Measurements from ENCODE around the gene HOXA7.
A peak's percentile ranks its signal among the peaks of the same experiment; 100 is the strongest.

Gene HOXA7

DNA sequence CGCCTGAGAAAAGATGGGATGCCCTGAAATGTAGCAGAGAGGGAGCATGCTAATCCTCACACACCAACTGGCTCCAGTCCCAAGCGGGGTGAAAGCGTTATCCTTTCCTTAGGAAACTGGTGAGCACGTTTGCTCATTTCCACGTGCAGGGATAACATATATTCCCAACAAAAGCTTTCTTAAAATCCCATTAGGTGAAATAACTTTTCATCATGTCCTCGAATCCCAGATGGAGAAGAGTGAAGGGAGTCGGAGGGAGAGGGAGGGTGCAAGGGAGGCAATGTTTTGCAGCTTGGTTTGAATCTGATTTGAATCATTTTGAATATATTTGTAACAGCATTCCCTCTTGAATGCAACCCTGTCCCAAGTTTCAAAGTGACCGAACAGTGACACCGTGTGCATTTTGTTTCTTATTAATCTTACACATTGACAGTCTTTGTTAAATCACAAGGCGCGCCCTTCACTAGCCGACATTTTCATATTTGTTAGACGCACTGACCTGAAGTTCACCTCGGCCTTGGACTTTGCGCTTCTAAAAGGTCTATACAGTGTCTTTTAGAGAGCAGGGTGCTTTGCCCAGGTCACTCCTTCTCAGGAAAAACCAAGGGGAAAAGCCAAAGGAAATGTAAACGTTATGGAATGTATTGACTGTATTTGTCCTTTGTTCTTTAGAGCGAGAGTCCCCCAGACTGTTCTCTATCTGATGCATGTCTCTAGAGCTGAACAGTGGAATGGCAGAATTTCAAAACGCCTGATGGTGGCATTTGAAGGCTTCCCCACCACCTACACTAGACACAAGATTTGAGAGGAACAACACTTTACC is 22.9 kb downstream of the HOXA7 start:
- no peak for DNase-seq

DNA sequence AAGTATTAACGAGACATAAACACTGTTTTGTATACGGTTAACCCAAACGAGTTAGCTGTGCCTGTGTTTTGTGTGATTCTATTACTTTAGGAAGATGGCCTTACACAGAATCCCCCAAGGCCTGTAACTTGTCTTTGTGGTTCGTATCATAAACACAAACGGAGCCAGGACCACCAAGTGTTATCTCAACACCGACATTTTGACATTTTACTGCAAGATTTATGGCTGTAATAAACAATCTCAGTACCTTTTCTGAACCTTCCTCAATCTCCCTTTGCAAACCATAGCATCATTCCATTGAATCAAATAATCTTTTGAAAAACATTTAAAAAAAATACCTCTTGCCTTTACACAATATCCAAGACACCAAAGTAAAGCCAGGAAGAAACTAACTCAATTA is 23.5 kb downstream of the HOXA7 start:
- no peak for DNase-seq

DNA sequence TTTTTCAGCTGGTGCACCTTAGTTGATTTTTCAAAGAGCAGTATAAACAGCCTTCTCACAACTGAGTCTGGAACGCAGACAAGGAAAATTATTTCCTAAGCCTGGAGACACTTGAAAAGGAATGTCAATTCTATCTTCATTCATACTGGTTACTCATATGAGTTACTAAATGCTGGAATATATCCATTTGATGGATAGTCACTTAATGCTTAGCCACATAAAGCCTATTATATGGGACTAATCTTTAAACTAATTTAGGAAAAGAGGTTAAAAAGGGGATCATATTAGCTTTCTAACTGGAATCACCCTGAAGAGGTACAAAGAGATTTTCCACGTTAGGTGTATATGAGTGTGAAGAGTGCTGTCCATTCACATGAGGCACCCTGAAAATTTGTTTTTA is 24.3 kb downstream of the HOXA7 start:
- DNase-seq: no peak

DNA sequence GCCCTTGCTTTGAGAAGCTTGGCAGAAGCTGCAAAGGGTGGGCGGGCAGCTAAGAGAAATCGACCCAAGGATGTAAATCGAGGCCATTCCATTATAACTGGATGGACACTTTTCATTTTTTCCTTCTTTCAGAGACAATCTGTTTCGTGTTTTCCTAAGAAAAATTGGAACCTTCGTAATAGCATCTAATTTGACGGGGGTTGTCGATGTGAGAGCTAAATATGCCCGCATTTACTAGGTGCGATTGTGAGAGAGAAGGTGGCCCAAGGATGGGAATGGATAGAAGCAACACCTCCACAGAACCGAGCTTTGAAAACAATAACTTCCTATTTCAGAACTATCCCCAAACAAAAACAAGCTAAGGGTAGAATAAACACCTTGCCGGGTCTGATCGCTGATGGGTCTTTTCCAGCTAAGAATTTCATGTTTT is 25.1 kb downstream of the HOXA7 start:
- DNase-seq: no peak

DNA sequence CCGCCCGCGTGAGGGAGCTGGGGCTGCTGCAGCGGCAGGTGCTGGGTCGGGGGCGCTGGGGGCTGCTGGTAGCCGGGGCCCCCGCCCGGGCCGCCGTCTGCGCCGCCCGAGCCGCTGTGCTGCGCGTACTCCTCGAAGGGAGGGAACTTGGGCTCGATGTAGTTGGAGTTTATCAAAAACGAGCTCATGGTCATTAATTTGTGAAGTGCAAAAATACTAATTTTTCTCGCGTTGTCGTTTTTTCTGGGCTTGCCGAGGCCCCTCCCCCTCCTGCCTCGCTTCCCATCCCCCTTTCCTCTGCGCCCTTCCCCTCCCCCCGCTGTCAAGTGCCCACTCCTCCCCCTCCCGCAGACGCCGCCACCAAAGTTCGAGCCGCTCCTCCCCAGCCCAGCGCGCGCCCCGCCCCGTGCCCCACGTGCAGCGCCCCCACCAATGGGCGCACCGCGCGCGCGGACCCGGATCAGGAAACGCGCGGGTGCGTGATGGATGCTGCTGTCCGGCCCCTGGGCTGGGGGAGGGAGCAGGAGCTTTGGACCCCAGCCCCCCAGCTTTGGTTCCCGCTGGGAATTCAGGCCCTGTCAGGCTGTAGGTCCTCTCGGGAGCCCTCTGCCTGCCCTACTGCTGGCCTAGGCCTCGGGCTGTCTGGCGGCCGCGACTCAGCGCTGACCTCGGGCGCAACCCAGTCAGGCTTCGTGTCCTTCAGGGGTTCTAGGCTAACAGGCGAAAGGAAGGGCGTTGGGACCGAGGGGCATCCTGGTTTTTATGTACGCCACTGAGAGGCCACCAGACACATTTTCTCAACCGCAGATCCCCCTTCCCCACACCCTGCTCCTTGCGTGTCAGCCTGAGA is 25.7 kb downstream of the HOXA7 start, which contains the start of gene HOXA4:
Gene HOXA4, minus strand, starts transcription at position 218 of the 850 bp plus-strand sequence. Its CDS starts 24 bp downstream, at position 194.
- DNase-seq: peak in 11 of 14 donors; percentile 79 to 96 (median 88)

DNA sequence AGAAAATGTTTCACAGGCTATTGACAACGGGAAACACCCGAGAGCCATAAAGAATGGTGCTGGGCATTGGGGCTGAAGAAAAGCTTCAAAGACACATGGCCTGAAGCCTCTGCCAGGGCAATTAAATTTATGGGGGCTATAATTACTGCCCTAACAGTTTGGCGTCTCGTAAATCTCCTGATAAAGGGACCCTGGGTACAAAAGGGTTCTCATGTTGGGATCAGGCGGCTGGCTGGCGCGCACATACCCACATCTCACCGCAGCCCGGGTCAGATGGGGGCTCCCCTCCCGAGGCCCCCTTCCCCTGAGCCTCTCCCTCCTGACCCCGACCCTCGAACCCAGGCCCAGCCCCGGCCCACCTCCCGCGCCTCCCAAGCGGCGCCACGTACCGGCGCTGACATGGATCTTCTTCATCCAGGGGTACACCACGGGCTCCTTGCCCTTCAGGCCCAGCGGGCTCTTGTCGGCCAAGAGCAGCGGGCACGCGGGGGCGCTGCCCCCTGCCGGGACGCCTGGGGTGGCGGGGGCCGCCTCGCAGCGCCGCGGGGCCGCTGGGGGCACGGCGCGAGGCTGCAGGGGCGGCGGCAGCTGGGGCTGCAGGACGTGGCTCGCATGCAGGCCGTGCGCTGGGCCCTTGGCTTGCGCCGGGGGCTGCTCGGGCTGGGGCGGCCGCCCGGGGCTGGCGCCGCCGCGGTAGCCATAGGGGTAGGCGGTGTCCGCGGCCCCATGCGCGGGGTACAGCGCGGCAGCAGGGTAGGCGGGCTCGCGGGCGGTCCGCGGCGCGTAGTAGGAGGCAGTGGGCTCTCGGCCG is 26.5 kb downstream of the HOXA7 start:
- no peak for DNase-seq

DNA sequence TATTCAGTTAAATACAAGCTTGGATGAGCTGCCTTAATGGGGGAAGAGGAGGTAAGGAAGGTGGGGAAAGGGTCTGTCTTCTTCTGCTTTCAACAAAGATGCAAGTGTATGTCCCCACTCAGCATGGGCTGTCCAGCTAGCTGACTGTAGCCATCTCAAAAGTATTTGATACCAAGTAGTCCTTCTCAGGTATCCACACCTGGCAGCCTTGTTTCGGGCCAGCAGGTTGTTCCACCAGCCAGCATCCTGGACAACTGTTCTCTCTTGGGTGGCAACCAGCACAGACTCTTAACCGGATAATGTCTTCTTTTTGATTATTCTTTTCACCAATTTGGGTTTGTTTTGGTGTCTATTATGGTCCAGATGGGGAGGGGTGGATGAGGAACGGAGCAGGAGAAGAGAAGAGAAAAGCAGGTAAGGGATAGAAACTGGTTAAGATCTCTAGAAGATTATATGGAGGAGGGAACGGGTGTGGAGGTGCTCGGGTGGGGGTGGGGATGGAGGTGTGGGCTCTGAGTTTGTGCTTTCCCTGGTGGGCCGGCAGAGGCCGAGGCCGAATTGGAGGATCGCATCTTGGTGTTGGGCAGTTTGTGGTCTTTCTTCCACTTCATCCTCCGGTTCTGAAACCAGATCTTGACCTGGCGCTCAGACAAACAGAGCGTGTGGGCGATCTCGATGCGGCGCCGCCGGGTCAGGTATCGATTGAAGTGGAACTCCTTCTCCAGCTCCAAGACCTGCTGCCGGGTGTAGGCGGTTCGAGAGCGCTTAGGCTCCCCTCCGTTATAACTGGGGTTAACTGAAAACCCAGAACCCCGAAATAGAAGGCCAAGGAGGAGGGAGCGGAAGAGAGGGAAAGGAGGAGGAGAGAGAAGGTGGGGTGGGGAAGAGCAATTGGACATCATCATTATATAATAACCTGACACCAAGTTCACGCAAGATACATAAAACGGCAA is 27.4 kb downstream of the HOXA7 start:
- no peak for DNase-seq

DNA sequence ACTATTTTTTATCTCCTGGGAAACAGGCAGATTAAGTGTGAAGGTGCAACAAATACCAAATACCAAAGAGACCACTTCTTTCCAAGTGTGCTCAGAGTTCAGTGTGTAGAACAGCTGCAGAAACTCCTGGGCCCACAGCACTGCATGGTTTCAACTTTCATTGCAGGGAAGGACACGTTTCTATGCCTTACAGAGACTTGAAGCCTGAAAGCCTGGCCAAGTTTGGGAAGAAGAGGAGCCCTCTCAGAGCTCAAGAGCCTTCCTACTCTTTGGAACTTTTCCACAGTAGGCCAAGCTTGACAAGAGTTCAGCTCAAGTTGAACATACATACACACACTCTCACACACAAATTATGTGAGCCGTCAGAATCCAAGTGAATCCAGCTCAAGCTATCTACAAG is 28.4 kb downstream of the HOXA7 start:
- no peak for DNase-seq

DNA sequence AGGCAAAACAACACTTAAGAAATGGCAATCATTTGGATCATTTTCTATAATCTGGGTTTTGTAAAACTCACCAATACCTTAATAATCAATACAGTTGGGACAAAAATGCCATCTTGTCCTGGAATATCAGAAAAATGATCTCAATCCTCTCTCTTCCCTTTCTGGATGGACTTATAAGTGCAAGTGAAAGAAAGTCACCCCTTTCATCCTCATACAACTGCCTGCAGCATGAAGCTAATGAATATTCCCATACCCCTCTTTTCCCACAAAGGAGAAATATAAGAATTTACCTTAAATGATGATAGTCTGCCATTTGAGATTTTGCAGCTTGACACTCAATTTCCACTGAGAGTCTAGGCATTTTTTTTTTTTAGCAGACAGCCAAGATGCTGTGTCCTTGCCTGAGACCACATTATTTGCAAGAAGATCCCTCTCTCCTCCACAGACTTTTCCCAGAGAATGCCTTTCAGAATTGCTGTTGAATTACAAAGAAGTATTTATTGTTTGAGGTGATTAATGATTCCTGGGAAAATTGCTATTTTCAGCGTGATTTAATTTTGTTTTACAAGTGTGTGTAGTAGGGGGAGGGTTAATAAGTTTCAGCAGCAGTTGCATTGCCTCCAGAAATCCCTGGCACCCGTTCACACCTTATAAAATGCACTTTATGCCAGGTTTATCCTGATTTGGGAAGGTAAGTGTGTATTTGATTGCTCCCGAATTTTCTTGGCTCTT is 29.7 kb downstream of the HOXA7 start:
- no peak for DNase-seq

DNA sequence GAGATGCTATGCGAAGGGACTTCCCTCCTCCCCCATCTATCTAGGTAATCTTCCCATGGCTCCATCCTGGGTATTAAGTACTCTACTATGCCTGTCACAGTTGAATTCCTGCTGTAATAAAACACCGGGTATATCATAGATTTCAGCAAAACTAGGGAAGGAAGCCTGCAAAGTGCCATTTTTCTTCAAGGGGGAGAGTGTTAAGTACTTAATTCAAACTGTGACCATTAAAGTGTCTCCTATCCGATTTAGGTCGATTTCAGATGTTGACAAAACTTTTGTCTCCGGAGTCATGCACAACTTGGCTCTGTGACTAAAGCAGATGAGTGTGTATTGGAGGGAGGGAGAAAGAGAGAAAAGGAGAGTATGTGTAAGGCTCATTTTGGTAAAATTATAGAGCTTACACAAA is 30.5 kb downstream of the HOXA7 start:
- DNase-seq: no peak

DNA sequence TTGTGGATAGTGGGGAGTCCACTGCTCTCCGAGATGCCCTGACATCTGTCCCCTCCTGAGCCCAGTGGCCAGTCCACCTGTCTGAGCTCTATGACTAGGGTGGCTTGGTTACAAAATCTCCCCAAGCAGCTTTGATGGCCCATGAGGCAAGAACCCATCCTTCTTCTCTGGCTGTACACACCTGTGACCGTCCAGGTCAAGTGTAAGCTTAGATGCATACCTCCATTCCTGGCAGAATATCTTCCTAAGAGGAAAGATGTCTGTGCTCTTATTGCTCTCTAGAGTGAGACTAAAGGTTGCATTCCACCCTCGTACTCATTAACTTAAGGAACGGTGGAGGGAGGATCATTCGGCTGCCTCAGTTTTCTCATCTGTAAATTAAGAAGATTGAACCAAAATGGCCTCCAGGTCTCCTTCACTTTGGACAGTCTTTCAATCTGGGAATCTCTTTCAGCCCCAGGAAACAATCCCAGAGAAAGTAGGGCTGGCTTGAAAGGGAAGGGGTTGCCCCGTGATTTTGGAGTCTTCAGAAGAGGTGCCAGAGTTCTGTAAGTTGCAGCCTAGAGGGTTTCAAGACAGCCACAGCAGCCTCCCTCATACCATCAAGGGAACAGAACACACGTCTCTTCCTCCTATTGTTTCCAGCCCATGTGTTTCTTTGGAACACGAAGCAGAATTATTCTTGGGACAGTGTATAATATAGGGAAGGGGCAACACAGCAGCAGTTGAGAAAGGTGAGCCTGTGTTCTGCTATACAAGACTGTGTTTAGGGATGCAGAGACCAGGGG is 31.4 kb downstream of the HOXA7 start:
- no peak for DNase-seq

DNA sequence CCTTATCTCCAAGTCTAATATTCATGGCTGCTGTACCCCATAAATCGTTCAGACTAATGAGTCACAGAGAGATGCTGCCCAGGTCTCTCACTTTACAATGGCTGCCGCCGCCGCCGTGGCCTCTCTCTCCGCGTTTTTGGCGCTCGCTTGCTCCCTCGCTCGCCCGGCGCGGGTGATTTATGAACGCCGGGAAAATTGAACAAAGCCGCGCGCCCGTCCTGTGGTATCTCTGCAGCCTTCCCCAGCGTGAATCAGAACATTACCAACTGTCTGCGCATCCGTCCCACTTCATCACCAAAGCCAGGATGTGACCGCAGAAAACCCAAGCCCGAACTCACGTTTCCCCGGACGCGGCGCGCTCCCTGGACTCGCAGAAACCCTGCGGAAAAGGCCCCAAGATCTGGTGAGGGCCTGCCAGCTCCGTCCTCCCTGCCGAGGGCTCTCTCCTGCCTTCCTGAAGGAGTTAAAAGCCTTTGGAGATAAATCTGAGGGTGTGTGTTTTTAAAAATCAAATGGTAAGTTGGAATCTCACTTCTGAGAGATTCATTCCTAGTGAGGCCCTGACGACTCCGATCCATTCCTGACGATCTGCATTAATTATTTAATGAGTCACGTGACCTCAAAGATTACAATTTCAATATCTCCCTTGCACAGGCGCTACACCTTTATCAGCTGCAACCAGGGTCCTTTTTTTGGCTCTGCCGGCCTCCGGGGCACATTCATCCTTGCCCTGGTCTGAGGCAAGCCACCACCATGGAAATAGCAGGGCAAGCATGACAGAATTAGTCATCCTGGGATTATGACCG is 32.2 kb downstream of the HOXA7 start:
- DNase-seq: no peak

DNA sequence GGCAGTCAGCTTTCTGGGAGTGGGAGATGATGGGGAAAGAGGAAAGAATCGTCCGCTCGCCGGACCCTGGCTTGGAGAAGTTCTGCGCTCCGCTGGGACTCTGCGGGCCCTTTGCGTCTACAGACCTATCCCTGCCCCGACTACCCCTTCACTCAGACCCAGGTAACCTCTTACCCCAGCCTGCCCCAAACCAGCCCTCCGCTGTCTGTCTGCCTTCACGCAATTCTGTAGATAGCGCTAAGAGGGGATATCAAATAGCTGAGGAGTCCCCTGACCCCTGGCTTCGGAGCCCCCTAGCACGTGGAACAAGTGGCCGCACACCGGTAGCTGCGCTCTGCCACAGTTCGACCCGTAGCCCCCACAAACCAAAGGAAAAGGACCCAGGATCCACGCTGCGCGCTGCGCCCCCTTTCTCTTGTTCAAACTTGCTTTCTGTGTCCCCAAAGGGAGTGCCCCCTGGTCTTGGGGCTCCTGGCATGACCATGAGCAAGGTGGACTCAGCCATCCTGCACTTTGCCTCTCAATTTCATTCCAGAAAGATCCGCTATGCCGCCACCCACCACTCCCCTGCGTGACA is 32.9 kb downstream of the HOXA7 start:
- no peak for DNase-seq

DNA sequence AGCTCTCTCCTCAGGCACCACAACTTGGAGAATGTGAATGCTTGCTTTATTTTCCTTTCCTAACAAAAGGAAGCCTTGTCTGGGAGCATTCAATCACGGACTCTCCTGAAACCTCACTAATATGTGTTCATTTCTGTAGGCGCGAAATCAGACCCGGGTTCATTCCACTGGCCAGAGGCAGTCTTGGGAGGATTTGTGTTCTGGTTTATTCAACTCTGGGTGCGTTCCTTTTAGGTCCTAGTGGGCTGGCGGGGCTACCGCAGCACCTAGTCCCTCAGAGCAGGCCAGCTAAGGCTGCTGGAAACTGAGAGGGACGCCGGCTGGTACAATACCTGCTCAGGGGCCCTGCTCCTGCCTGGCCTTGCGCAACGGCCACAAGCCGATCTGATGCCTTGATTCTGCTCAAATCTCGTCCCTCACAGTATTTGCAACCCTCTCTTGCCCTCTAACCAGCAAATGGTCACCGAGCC is 33.4 kb downstream of the HOXA7 start:
- no peak for DNase-seq

DNA sequence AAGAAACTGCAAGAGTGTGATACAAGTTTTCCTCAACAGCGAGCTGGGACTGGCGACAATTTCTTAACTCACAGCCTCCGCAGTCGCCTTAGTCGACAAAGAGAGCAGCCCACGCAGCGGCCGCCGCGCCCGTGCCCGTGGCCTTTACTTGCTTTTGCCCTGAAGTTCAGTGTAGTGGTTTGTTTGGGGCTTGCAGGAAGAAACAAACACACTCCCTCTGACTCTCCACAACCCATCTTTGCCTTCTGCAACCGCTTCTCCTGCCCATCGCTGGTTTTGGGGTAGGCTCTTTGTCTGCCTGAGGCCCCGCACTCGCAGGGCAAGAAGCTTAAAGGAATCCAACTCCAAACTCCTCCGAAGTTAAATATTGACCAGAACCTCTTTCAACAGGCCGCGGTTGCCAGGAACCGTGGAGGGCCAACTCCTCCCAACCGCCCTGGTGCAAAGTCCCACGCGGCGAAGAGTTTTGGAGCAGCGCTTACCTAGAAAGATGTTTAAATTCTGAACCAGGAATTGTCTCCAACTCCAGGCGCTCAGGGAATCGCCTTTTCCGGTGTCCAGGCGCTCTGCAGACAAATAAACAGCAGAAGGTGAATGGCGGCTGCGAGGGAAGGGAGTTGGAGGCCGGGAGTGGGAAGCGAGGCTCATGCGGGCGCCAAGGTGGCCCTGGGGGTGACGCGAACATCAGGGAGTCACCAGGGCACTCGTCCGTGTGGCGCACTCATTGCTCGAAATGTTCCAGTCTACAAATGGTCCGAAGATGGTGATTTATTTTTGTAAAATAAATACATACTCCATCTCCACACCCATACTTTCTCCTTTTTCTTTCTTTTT is 34.2 kb downstream of the HOXA7 start:
- DNase-seq: no peak

DNA sequence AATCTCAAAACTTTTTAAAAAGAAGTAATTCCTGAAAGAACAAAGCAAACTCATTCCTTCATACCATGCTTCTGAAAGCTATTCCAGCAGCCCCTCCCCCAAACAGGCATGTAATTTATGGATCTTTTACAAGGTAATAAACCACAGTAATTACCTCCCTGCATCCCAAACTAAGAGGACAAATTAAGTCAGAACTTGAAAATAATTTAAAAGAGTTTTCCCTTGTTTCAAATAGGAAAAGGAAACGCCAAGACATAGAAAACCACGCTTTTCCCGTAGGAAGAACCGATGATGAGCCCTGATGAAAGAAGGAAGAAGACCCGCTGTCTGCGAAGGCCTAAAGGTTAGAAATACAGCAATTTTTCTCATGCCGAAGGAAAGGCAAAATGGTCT is 34.8 kb downstream of the HOXA7 start:
- no peak for DNase-seq

DNA sequence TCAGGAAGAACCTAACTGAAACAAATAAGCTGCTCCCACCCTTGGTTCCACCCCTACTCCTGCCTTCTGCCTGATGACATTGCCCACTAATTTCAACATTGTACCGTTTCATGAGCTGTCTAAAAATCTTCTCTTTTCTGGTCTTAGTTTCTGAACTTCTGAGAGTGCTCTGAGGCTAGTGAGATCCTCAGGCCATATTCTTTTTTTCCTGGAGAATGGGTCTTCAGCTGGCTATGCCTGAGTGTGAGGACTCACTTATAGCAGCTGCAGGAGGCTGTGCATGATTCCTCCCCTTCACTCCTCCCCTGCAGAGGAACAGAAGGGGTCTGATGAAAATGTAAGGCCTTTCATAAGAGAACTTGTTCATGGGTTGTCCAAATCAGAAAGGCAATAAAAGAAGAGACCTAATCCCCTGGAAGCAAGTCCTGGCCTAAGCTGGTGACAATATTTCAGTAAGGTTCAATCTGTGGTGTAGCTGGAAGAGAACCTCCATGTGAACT is 37.0 kb downstream of the HOXA7 start:
- DNase-seq: no peak

All from C1 segment of cervical spinal cord (tissue), 14 donors.